SHP77 treated with DMSO at 0.1 percent for 48 hours (cell line): ENCODE results near the gene COL11A1.

Experiments
- DNase-seq: peaks from one replicate; lab custom pipeline; 2025; lab: John Stamatoyannopoulos, UW

Gene COL11A1

GRCh38 chr1:102897557-102897956, 210.8 kb downstream of the COL11A1 start:
- DNase-seq, result no peak

DNA sequence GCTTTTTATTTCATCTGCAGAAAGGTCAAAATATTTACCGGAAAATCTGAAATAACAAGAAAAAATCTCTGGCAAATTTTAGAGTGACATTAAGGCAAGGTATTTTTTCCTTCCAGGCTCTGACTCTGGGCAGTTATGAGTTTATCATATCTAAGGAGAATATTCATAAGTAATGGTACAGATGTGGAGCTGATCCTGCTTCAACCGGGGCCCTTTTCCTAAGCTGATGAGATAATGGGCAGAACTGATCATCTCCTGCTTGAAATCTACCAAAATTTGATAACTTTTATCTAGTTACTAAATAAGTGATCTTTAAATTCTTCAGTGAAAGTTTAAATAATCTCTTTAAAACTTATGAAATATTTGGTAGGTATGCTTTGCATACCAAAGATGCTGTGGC, 211.6 kb downstream of the COL11A1 start:
- no peak for DNase-seq

DNA sequence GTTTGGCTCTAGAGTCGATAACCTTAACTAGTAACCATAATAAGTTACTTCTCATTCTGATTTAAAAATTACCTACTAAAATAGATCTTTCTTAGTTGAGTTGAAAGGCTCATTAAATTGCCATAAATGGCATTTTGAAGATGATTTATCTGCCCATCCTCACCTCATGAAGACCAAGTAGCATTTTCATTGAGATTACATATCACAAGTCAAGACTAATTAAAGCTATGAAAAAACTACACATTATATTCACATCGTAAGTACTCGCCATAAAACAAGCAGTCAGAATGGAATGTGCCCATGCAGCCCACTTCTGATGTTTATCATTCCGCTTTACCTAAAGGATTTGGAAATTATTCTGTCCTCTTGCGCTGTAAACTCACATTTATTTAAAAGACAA, 212.0 kb downstream of the COL11A1 start:
- DNase-seq, result no peak

DNA sequence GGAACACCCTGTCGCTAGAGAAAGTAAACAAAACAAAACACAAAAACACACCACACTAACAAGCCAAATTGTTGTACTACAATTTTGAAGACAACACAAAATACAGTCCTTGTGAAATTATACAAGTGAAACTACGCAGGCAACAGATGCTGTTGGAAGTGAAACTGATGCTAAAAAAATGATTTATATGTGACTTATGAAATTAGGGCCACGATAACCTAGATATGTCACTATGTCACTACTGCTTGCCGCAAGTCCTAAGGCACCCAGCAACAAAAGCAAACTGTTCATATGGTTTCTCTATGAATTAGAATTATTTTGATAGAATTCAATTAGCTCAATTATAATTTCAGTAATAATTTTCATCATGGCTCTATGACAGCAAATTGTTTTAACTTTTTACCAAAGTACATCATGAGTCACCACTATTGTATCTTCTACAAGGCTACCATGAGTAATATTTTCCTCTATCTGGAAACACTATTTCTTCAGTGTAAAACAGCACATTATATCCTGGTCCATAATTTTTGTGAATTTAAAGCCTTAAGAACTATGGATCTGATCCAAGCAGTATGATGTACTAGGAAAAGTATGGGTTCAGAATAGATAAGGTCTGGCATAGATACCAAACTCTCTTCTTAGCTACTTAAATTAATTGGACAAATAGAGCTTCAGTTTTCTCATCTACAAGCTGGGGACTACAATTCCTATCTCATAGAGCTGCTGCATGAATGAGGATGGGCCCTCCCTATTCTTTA, 216.3 kb downstream of the COL11A1 start:
- DNase-seq, result no peak

DNA sequence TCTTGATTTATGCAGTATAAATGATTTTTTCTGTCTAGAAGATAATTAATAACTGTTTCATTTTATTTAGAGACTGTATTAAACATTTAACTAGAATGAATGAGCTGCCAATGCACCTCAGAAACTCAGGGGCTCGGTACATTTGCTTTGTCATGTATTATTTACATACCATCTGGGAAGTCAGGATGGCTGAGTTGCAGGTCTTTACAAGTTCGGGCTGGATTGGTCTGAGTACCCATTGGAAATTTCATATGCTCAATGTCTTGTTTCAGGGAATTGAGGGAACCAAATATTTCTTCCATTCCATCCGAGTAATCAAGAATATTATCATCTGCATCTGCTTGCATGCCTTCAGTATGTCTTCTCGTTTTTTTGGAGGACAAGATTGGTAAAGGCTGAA, 221.7 kb downstream of the COL11A1 start:
- DNase-seq, result no peak

DNA sequence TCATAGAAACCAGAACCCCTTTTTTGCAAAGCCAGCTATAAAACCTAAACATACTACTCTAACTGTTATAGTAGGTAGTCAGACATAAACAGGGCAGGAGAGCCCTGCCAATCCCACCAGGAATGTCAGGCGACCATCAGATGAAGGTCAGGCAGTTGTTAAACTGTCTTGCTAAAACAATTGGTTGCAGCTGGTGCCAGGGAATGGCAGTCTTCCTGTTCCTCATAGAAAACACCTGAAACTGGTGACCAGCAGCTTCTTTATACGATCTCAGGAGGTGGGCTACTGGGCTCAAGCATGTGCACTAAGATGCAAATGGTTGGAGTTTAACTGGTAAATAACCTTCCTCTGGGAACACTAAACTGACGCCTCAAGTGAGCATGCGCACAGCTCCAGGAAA, 224.1 kb downstream of the COL11A1 start:
- no peak for DNase-seq

GRCh38 chr1:102879439-102879993, 228.8 kb downstream of the COL11A1 start:
- no peak for DNase-seq

DNA sequence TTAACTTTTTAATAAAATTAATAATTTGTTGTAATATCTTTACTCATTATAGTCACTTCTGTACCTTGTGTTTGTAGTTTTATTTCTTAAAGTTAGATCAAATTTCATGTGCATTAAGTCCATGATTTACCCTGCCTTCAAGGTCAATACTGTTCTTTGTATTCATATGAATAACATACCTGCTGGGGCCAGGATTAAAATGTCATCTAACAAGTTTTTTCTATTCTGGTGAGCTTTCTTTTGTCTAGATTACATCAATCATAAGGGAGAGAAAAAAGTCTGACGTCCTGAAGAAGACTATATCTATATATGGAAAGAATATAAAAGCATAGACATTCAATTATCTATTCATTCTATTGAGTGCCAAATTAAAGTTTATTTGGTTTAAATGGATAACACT, 232.6 kb downstream of the COL11A1 start:
- DNase-seq, result no peak

- no peak for DNase-seq
Measured at GRCh38 chr1:102872526-102872925, 235.8 kb downstream of the COL11A1 start.

DNA sequence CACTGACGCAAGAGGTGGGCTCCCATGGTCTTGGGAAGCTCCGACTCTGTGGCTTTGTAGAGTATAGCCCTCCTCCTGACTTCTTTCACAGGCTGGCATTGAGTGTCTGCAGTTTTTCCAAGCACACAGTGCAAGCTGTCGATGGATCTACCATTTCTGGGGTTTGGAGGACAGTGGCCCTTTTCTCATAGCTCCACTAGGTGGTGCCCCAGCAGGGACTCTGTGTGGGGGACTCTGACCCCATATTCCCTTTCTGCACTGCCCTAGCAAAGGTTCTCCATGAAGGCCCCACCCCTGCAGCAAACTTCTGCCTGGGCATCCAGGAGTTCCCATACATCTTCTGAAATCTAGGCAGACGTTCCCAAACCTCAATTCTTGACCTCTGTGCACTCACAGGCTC, 236.2 kb downstream of the COL11A1 start:
- DNase-seq, result no peak

GRCh38 chr1:102863704-102864103, 244.6 kb downstream of the COL11A1 start:
- no peak for DNase-seq

GRCh38 chr1:102861247-102861646, 247.1 kb downstream of the COL11A1 start:
- no peak for DNase-seq

DNA sequence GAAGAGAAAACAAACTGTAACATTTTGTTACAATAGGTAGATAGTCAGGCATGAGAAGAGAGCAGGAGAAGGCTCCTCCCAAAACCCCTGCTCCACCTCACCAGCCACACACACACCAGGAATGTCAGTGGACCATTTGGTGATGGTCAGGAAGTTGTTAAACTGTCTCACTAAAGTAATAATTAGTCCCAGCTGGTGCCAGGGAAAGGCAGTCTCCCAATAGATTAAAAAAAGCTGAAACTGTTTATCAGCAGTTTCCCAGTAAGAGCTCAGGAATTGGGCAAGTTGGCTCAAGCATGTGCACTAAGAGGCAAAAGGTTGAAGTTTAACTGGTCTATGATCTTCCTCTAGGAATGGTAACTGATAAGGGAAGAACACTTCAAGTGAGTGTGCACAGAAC, 249.6 kb downstream of the COL11A1 start:
- no peak for DNase-seq

DNA sequence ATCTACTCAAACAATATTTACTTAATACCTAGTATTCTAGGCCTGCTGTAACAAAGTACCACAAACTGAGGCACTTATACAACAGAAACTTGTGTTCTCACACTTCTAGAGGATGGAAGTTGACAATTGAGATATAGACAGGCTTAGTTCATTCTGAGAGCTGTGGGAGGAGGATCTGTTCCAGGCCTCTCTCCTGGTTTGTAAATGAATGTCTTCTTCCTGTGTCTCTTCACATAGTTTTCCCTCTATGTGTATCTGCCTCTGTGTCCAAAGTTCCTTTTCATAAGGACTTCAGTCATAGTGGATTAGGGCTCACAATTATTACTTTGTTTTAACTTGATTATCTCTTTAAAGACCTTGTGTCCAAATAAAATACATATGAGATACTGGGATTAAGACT, 251.1 kb downstream of the COL11A1 start:
- no peak for DNase-seq

DNA sequence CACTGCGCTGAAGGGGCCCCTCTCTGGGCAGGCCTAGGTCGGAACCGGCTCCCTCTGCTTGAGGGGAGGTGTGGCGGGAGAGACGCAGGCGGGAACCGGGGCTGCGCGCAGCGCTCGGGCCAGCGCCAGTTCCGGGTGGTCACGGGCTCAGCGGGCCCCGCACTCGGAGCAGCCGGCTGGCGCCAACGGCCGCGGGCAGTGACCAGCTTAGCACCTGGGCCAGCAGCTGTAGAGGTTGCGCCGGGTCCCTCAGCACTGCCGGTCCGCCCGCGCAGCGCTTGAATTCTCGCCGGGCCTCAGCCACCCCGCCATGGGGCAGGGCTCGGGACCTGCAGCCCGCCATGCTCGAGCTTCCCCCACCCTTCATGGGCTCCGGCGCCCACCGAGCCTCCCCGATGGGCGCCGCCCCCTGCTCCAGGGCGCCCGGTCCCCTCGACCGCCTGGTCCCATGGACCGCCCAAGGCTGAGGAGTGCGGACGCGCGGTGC, 254.6 kb downstream of the COL11A1 start:
- no peak for DNase-seq

DNA sequence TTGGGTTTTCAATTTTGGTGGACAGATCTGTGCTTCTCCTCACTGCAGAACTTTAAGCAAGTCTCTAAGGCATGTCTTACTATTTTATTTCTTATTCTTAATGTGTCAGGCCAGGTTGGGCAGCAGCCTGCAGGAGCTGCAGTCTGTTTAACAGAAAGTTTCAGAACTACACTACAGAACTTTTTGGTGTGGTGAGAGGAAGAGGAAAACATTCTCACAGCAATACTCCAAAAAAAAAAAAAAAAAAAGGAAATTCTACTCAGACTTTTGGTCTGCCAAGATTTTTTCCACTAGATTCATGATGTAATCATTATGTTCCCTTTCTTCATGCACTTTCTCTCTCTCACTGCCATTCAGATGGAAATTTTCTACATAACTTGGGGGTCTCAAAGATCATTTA, 255.2 kb downstream of the COL11A1 start:
- no peak for DNase-seq

- DNase-seq, result no peak
Measured at GRCh38 chr1:102852613-102853012, 255.7 kb downstream of the COL11A1 start.

DNA sequence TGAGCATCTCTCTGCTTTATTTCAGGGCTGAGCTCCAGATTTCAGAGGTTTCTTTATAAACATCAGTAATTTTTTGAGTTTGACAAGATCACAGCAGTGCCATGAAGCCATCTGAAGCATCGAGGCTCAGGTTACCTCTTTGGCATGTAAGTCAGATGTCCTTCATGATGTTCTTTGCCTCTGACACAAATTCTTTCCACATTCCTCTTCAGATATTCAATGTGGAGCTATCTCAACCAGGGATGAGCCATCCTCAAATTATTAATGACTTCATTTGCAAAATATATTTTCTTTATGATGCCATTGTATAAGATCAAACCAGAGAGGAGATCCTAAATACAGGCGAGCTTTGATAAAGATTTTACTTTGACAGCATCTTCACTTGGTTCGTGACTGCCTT, 256.7 kb downstream of the COL11A1 start:
- DNase-seq, result no peak

DNA sequence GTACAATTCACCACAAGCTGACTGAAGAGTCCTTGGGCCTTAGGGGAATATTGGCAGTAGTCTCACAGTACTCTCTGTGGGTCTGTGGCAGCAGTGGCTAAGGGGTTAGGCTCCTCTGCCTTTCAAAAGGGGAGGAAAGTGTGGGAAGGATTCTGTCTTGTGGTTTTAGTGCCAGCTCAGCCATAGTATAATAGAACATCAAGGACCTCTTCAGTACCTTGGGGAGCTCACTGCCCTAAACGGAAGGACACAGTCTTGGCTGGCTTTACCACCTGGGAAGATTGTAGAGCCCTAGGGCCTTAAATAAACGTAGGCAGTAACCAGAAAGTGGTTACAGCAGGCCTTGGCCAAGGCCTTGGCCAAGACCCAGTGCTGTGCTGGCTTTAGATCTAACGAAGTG, 265.7 kb downstream of the COL11A1 start:
- no peak for DNase-seq

DNA sequence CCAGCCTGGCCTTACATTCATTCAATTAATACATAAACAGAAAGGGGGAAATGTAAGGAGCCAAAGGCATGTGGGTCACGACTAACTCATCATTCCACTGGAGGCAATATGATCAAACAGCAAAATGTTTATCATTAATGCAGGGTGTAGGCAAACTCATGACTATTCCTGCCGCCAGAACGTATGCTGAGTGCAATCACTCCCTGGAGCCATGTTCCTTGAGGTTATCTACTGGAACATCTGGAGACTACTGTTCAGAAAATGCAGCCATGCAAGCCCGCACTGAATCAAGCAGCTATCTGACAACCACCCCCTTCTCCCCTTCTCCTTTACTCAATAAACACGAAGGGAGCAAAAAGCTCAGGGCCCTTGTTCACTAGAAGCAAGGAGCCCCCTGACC, 267.6 kb downstream of the COL11A1 start:
- DNase-seq, result no peak

GRCh38 chr1:102838016-102838415, 270.3 kb downstream of the COL11A1 start:
- no peak for DNase-seq

DNA sequence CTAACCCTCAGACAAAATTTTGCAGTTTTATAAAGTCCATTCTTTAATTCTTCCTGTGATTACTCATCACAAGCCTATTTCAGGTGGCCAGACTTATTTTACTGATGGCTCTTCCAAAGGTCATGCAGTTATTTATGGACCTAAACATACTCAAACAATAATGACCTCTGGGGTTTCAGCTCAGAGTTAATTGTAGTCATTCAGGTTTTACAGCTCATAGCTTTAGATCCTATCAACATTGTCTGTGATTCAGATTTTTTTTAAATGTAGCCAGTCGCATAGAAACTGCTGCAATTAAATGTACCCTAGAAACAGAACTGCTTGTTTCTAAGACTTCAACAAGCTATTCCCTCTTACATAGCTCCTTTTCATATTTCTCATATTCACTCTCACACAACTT, 270.8 kb downstream of the COL11A1 start:
- DNase-seq, result no peak

DNA sequence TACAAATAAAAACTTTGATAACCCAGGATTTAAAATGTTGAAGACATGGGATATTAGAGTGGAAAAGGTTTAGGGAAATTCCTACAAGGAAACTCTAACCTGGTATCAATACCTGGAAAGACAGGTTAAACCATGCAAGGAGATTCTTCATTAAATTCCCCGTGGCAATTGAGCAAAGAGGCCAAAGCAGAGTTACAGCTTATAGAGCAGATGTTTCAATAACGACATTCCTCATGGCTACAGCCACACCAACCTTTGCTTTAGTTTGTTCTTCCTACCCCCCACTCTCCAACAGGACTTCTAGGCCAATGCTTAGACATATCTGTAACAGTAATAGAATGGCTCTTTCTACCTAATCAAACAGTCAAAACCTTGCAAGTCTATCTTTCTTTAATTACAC, 271.3 kb downstream of the COL11A1 start:
- no peak for DNase-seq
